GM12878 (cell line): ENCODE results near the gene ARHGEF16. TPM values are rescaled to one million over a fixed set of nuclear protein-coding genes. Genes with fewer than 3 reads are reported as not detected.

Experiments used
- ATAC-seq: fragments of 200-7000 bp; cut with Tn5 transposase; 3 replicates; pipeline ENCODE4 v1.9.1; 2020; ENCODE audit warnings: mild to moderate bottlenecking, moderate library complexity
- BruUV-seq: library from RNA; stranded (reverse); fragments of 400-500 nt; replicated peaks from 2 replicates; lab custom pipeline; 2021; lab: Mats Ljungman, UMichigan
- CTCF ChIA-PET: fragments of 300-600 bp; sonication (Branson Sonifier 250); formaldehyde crosslinking; extraction: SDS; loops from one replicate; lab custom pipeline; 2021; ENCODE audit warnings: inconsistent platforms; lab: Yijun Ruan, JAX
- POLR2A ChIA-PET: fragments of 350-600 bp; formaldehyde crosslinking; extraction: SDS; loops from one replicate; lab custom pipeline; 2021; ENCODE audit warnings: inconsistent platforms; lab: Charles Lee
- RAD21 ChIA-PET: fragments of 300-600 bp; sonication (Branson Sonifier 250); formaldehyde crosslinking; loops from one replicate; lab custom pipeline; 2023; ENCODE audit warnings: antibody characterized with exemption; ENCODE audit not compliant: unreplicated experiment; lab: Charles Lee
- SMC1A ChIA-PET: fragments of 300-600 bp; sonication (Branson Sonifier 250); formaldehyde crosslinking; loops from one replicate; lab custom pipeline; 2023; ENCODE audit not compliant: unreplicated experiment, uncharacterized antibody; lab: Charles Lee
- DNase-seq: peaks from one replicate; pipeline ENCODE4 v3.0.0-alpha.2; 2011; ENCODE audit warnings: low read depth, low spot score
- FAIRE-seq: peaks from 3 replicates; lab custom pipeline; 2011; peaks lifted over from hg19 to GRCh38; lab: Jason Lieb, UNC
- H2AFZ ChIP-seq: 2 replicates; pipeline ENCODE4 v1.6.0; 2011; ENCODE audit warnings: low read depth, low read length, control low read depth; ENCODE audit not compliant: control insufficient read depth
- H3K27ac ChIP-seq: 2 replicates; pipeline ENCODE4 v1.5.1; 2011; ENCODE audit warnings: control low read depth; ENCODE audit not compliant: control insufficient read depth, insufficient read depth
- H3K27me3 ChIP-seq, 2 experiments: replicated peaks in 1 of 2; 2 replicates each; pipeline versions ENCODE4 v1.6.0 to v1.6.1; 2011; ENCODE audit warnings: low read length in 1 of 2; ENCODE audit not compliant: control insufficient read depth in 2 of 2, insufficient read depth in 2 of 2
- H3K36me3 ChIP-seq, 2 experiments: 2 replicates each; pipeline ENCODE4 v1.5.1; 2011; ENCODE audit warnings: low read length in 1 of 2; ENCODE audit not compliant: control insufficient read depth in 2 of 2, insufficient read depth in 2 of 2
- H3K4me1 ChIP-seq: 2 replicates; pipeline ENCODE4 v1.6.1; 2011; ENCODE audit warnings: mild to moderate bottlenecking, low read length, moderate library complexity, mixed read lengths; ENCODE audit not compliant: control insufficient read depth, insufficient read depth
- H3K4me2 ChIP-seq: 2 replicates; pipeline ENCODE4 v1.6.0; 2011; ENCODE audit warnings: control low read depth; ENCODE audit not compliant: control insufficient read depth, insufficient read depth
- H3K4me3 ChIP-seq: fragments of 200-600 bp; sonication (generic); 2 replicates; pipeline ENCODE4 v1.5.1; 2016
- H3K79me2 ChIP-seq: 2 replicates; pipeline ENCODE4 v1.6.0; 2011; ENCODE audit warnings: low read length; ENCODE audit not compliant: control insufficient read depth, insufficient read depth
- H3K9ac ChIP-seq: 2 replicates; pipeline ENCODE4 v1.8.0; 2011; ENCODE audit warnings: low read length, control low read depth, mixed read lengths; ENCODE audit not compliant: control insufficient read depth, insufficient read depth
- H3K9me3 ChIP-seq: replicated peaks from 3 replicates; pipeline ENCODE4 v1.5.1; 2011; ENCODE audit warnings: mild to moderate bottlenecking, low read length; ENCODE audit not compliant: control insufficient read depth, insufficient read depth
- H4K20me1 ChIP-seq: 2 replicates; pipeline ENCODE4 v1.6.0; 2011; ENCODE audit not compliant: control insufficient read depth, insufficient read depth
- BCL11A ChIP-seq: IDR thresholded peaks from 2 replicates; pipeline ENCODE4 v1.6.1; 2011; ENCODE audit warnings: low read depth, low read length
- RB1 ChIP-seq: fragments of 450-650 bp; formaldehyde crosslinking; IDR thresholded peaks from 2 replicates; pipeline ENCODE4 v1.6.1; 2017; ENCODE audit warnings: mild to moderate bottlenecking, borderline replicate concordance
- WGBS: methylation state at CpG from one replicate; pipeline ENCODE4 v1.1.6; 2016; ENCODE audit warnings: low lambda C conversion rate; ENCODE audit not compliant: insufficient replicate concordance, insufficient coverage; ENCODE audit errors: missing lambda C conversion rate; 5-methylcytosine and 5-hydroxymethylcytosine counted together
- in situ Hi-C: fragments of 300-500 bp; cut with MboI; formaldehyde crosslinking; loops from 9 replicates; pipeline ENCODE4 v1.14.3; 2018; ENCODE audit warnings: mixed read lengths
- intact Hi-C: fragments of 100-400 bp; cut with micrococcal nuclease; formaldehyde crosslinking; loops from one replicate; pipeline ENCODE4 v1.14.2; 2022; ENCODE audit not compliant: unreplicated experiment
- polyA plus RNA-seq, 11 experiments: library from polyadenylated mRNA; depleted of rRNA in 4 of 11; unstranded in 6 of 11; stranded (reverse) in 5 of 11; fragments of >200 nt; fragmentation: Nextera tagmentation in 4 of 11; fragmentation: Illumina TruSeq in 1 of 11; extraction: Ambion mirVana in 4 of 11; extraction: Trizol in 1 of 11; gene quantifications; 1 replicate in 1 of 11; 2 replicates in 10 of 11; pipeline versions ENCODE4 v1.2.1 to v1.2.3, GENCODE V29; 2011 to 2016; ENCODE audit warnings: inconsistent platforms in 2 of 11, missing spikeins in 2 of 11, low read depth in 1 of 11
- total RNA-seq, 4 experiments: library from RNA; depleted of rRNA in 3 of 4; stranded (reverse); fragments of >200 nt in 3 of 4; fragmentation: Illumina TruSeq in 1 of 4; extraction: Trizol in 1 of 4; gene quantifications; 2 replicates each; pipeline versions ENCODE4 v1.2.1 to v1.2.3, GENCODE V29; 2013 to 2021
- TF ChIP-seq, protein P1 (sequence below): fragments of 450-650 bp; IDR thresholded peaks from 2 replicates; pipeline ENCODE4 v1.6.1; 2016; ENCODE audit warnings: mild to moderate bottlenecking
- TF ChIP-seq, protein P2 (sequence below): IDR thresholded peaks from 2 replicates; pipeline ENCODE4 v1.6.1; 2012; ENCODE audit warnings: mild to moderate bottlenecking, low read depth, low read length

Gene ARHGEF16
- total and polyA plus RNA-seq, 10 of the 15 experiments (the other 5 are each of a cell fraction or from before 2014, with no cell fraction given) = not detected

DNA sequence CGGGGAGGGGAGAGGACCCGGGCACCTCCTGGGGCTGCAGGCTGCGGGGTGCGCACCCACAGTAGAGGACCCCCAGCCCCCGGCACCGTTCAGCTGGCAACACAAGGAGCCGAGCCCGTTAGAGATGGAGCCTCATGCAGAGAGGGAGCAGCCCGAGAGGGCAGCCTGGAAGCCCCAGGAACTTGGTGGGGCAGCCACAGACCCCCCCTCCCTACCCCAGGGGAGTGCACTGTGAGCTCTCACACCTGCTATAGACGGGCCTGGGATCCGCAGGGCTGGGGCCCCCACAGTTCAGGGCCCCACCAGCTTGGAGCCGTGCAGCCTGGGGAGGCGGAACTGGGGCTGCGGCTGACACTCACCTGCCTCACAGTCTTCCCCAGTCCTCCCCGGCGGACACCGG is 47.0 kb downstream of the ARHGEF16 start:
- intact Hi-C loops (no loop called here), in situ Hi-C loops (no loop called here)
- TF ChIP-seq, protein P1, sequence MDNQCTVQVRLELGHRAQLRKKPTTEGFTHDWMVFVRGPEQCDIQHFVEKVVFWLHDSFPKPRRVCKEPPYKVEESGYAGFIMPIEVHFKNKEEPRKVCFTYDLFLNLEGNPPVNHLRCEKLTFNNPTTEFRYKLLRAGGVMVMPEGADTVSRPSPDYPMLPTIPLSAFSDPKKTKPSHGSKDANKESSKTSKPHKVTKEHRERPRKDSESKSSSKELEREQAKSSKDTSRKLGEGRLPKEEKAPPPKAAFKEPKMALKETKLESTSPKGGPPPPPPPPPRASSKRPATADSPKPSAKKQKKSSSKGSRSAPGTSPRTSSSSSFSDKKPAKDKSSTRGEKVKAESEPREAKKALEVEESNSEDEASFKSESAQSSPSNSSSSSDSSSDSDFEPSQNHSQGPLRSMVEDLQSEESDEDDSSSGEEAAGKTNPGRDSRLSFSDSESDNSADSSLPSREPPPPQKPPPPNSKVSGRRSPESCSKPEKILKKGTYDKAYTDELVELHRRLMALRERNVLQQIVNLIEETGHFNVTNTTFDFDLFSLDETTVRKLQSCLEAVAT = no peak
- no peak for TF ChIP-seq RB1
- H2AFZ ChIP-seq = no peak overlapping the region
- ChIA-PET POLR2A (no interaction called here), RAD21 (no interaction called here), CTCF (no interaction called here), SMC1A (no interaction called here)
- FAIRE-seq (no peak), ATAC-seq (no peak), DNase-seq (no peak)
- H3K36me3 ChIP-seq = no peaks in the 10 kb centered on the region
- H3K4me2 ChIP-seq = no peak overlapping the region
- no peak overlapping the region for H3K9ac ChIP-seq
- WGBS = 49% methylated on average over 14 of the region's 17 CpGs
- no TSS peak for BruUV-seq
- no peaks in the 10 kb centered on the region for H4K20me1 ChIP-seq
- H3K27me3 ChIP-seq = no peaks in the 10 kb centered on the region
- no peaks in the 10 kb centered on the region for H3K79me2 ChIP-seq
- H3K4me3 ChIP-seq = no peak overlapping the region
- H3K27ac ChIP-seq = no peak overlapping the region
- H3K9me3 ChIP-seq = no peaks in the 10 kb centered on the region
- no peaks in the 10 kb centered on the region for H3K4me1 ChIP-seq

DNA sequence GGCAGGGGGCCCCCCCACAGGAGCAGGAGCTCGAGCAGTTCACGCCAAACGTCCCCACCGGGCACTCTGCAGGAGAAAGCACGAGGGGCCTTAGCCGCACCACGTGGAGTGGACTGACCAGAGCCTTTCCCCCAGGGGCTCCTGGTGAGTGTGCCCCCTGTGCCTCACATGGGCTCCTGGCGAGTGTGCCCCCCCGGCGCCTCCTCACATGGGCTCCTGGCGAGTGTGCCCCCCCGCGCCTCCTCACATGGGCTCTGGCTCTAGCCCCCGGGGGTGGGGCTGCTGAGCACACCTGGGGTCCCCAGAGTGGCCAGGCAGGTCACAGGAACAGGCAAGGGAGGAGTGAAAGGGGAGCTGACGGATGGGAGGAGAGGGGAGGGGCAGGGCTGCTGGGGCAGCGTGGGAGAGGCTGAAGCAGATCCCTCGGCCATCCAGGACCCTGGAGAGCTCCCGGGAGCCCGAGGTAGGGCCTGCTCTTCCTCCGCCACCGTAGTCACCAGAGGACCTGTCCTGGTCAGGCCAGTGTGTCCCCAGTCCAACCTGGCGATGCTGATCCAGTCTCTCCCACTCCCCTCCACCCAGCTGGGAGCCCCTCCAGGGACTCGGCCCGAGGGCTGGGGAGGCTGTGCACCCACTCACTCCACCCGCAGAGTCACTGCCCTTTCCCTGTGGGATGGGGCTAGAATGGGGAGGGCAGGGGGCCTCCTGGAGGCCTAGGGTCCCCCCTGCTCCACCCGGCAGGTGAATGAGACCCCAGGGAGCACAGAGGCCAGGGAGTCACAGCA is 47.6 kb downstream of the ARHGEF16 start:
- ChIA-PET CTCF (no interaction called here), SMC1A (no interaction called here), POLR2A (no interaction called here), RAD21 (no interaction called here)
- Histone ChIP-seq H3K4me1 (no peaks in the 10 kb centered on the region), H3K4me2 (no peak overlapping the region), H3K27ac (no peak overlapping the region), H3K9me3 (no peaks in the 10 kb centered on the region), H2AFZ (no peak overlapping the region), H3K4me3 (no peak overlapping the region), H3K79me2 (no peaks in the 10 kb centered on the region), H4K20me1 (no peaks in the 10 kb centered on the region), H3K36me3 (no peaks in the 10 kb centered on the region), H3K27me3 (no peaks in the 10 kb centered on the region), H3K9ac (no peak overlapping the region)
- in situ Hi-C loops = no loop called here
- ATAC-seq = peak; percentile 45; the same call in 1 of the 3 replicates
- no peak for FAIRE-seq
- TF ChIP-seq BCL11A = no peak
- TF ChIP-seq, protein P2, sequence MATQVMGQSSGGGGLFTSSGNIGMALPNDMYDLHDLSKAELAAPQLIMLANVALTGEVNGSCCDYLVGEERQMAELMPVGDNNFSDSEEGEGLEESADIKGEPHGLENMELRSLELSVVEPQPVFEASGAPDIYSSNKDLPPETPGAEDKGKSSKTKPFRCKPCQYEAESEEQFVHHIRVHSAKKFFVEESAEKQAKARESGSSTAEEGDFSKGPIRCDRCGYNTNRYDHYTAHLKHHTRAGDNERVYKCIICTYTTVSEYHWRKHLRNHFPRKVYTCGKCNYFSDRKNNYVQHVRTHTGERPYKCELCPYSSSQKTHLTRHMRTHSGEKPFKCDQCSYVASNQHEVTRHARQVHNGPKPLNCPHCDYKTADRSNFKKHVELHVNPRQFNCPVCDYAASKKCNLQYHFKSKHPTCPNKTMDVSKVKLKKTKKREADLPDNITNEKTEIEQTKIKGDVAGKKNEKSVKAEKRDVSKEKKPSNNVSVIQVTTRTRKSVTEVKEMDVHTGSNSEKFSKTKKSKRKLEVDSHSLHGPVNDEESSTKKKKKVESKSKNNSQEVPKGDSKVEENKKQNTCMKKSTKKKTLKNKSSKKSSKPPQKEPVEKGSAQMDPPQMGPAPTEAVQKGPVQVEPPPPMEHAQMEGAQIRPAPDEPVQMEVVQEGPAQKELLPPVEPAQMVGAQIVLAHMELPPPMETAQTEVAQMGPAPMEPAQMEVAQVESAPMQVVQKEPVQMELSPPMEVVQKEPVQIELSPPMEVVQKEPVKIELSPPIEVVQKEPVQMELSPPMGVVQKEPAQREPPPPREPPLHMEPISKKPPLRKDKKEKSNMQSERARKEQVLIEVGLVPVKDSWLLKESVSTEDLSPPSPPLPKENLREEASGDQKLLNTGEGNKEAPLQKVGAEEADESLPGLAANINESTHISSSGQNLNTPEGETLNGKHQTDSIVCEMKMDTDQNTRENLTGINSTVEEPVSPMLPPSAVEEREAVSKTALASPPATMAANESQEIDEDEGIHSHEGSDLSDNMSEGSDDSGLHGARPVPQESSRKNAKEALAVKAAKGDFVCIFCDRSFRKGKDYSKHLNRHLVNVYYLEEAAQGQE = peak; percentile 71
- no peak for DNase-seq
- WGBS = 64% methylated on average over 24 of the region's 26 CpGs
- intact Hi-C loops = no loop called here
- BruUV-seq = no TSS peak
